GM12878 (cell line): ENCODE data around the gene NR3C1. TPM values are rescaled to one million over a fixed set of nuclear protein-coding genes. Genes with fewer than 3 reads are reported as not detected.

Experiments used
- E2F8 ChIP-seq: fragments of 450-650 bp; IDR thresholded peaks from 2 replicates; pipeline ENCODE4 v1.6.1; 2018; ENCODE audit warnings: mild to moderate bottlenecking, low read depth, moderate library complexity; ENCODE audit not compliant: partially characterized antibody
- POLR2AphosphoS2 ChIP-seq: IDR thresholded peaks from 2 replicates; pipeline ENCODE4 v1.6.1; 2011; ENCODE audit warnings: low read depth, mild to moderate bottlenecking, low read length, improper control_type of control experiment, moderate library complexity
- STAT1 ChIP-seq: fragments of 450-650 bp; conservative IDR thresholded peaks from 2 replicates; pipeline ENCODE4 v1.6.1; 2014; ENCODE audit warnings: antibody characterized with exemption, mild to moderate bottlenecking
- YY1 ChIP-seq: IDR thresholded peaks from 2 replicates; pipeline ENCODE4 v1.6.1; 2011; ENCODE audit warnings: low read depth, mild to moderate bottlenecking, low read length
- ZBTB40 ChIP-seq: fragments of 450-650 bp; IDR thresholded peaks from 2 replicates; pipeline ENCODE4 v1.6.1; 2016; ENCODE audit warnings: mild to moderate bottlenecking, moderate library complexity, borderline replicate concordance
- polyA plus RNA-seq, 11 experiments: library from polyadenylated mRNA; depleted of rRNA in 4 of 11; unstranded in 6 of 11; stranded (reverse) in 5 of 11; fragments of >200 nt; fragmentation: Nextera tagmentation in 4 of 11; fragmentation: Illumina TruSeq in 1 of 11; extraction: Ambion mirVana in 4 of 11; extraction: Trizol in 1 of 11; gene quantifications; 1 replicate in 1 of 11; 2 replicates in 10 of 11; pipeline versions ENCODE4 v1.2.1 to v1.2.3, GENCODE V29; 2011 to 2016; ENCODE audit warnings: inconsistent platforms in 2 of 11, missing spikeins in 2 of 11, low read depth in 1 of 11
- total RNA-seq, 4 experiments: library from RNA; depleted of rRNA in 3 of 4; stranded (reverse); fragments of >200 nt in 3 of 4; fragmentation: Illumina TruSeq in 1 of 4; extraction: Trizol in 1 of 4; gene quantifications; 2 replicates each; pipeline versions ENCODE4 v1.2.1 to v1.2.3, GENCODE V29; 2013 to 2021
- TF ChIP-seq, protein P1 (sequence below): fragments of 450-650 bp; IDR thresholded peaks from 2 replicates; pipeline ENCODE4 v1.6.1; 2017; ENCODE audit warnings: mild to moderate bottlenecking, moderate library complexity

NR3C1 gene
- total and polyA plus RNA-seq, 10 of the 15 experiments (the other 5 are each of a cell fraction or from before 2014, with no cell fraction given): 49.7 to 141 (median 109) TPM

- TF ChIP-seq ZBTB40 (no peak), POLR2AphosphoS2 (no peak), STAT1 (no peak), E2F8 (no peak), YY1 (no peak)
- TF ChIP-seq, protein P1, sequence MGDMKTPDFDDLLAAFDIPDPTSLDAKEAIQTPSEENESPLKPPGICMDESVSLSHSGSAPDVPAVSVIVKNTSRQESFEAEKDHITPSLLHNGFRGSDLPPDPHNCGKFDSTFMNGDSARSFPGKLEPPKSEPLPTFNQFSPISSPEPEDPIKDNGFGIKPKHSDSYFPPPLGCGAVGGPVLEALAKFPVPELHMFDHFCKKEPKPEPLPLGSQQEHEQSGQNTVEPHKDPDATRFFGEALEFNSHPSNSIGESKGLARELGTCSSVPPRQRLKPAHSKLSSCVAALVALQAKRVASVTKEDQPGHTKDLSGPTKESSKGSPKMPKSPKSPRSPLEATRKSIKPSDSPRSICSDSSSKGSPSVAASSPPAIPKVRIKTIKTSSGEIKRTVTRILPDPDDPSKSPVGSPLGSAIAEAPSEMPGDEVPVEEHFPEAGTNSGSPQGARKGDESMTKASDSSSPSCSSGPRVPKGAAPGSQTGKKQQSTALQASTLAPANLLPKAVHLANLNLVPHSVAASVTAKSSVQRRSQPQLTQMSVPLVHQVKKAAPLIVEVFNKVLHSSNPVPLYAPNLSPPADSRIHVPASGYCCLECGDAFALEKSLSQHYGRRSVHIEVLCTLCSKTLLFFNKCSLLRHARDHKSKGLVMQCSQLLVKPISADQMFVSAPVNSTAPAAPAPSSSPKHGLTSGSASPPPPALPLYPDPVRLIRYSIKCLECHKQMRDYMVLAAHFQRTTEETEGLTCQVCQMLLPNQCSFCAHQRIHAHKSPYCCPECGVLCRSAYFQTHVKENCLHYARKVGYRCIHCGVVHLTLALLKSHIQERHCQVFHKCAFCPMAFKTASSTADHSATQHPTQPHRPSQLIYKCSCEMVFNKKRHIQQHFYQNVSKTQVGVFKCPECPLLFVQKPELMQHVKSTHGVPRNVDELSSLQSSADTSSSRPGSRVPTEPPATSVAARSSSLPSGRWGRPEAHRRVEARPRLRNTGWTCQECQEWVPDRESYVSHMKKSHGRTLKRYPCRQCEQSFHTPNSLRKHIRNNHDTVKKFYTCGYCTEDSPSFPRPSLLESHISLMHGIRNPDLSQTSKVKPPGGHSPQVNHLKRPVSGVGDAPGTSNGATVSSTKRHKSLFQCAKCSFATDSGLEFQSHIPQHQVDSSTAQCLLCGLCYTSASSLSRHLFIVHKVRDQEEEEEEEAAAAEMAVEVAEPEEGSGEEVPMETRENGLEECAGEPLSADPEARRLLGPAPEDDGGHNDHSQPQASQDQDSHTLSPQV: no peak
- TF ChIP-seq, all 136 proteins: peak for 0
Observed at GRCh38 chr5:143412661-143413342, 9.3 kb upstream of the NR3C1 start (continued).
